HepG2 (cell line): ENCODE data around the gene TWIST2.

Experiments
- BORCS8-MEF2B ChIP-seq: sonication (generic); formaldehyde crosslinking; IDR thresholded peaks from 2 replicates; pipeline ENCODE4 v1.8.0; 2022; ENCODE audit warnings: mild to moderate bottlenecking, missing genetic modification reagents
- RFX1 ChIP-seq: fragments of 450-650 bp; IDR thresholded peaks from 2 replicates; pipeline ENCODE4 v1.6.1; 2017
- ZBTB7A ChIP-seq: sonication (generic); formaldehyde crosslinking; IDR thresholded peaks from 2 replicates; pipeline ENCODE4 v1.8.0; 2022; ENCODE audit warnings: mild to moderate bottlenecking, missing genetic modification reagents
- ZHX1 ChIP-seq: sonication (generic); formaldehyde crosslinking; IDR thresholded peaks from 2 replicates; pipeline ENCODE4 v1.8.1; 2022; ENCODE audit warnings: low read depth, mild to moderate bottlenecking, missing genetic modification reagents
- ZNF784 ChIP-seq: sonication (generic); formaldehyde crosslinking; IDR thresholded peaks from 2 replicates; pipeline ENCODE4 v1.5.1; 2020; ENCODE audit warnings: missing genetic modification reagents, mild to moderate bottlenecking, borderline replicate concordance
- ZSCAN20 ChIP-seq: sonication (generic); formaldehyde crosslinking; IDR thresholded peaks from 2 replicates; pipeline ENCODE4 v1.4.0; 2020; ENCODE audit warnings: missing genetic modification reagents, mild to moderate bottlenecking, borderline replicate concordance

- TF ChIP-seq RFX1 (no peak), ZSCAN20 (CRISPR knock-in tag) (no peak), ZNF784 (no peak), ZHX1 (CRISPR knock-in tag) (no peak), ZBTB7A (CRISPR knock-in tag) (no peak), BORCS8-MEF2B (CRISPR knock-in tag) (no peak)
These were observed 43.7 kb upstream of the TWIST2 start for GRCh38 chr2:238803996-238804870.
